Measurements from ENCODE around the gene NR2C1. TPM values are rescaled to one million over a fixed set of nuclear protein-coding genes. Genes with fewer than 3 reads are reported as not detected.

NR2C1 gene
- total and polyA plus RNA-seq, 2 of the 8 experiments (the other 6 are each of a cell fraction or from before 2014, with no cell fraction given), result 22.8 to 48.3 TPM

DNA sequence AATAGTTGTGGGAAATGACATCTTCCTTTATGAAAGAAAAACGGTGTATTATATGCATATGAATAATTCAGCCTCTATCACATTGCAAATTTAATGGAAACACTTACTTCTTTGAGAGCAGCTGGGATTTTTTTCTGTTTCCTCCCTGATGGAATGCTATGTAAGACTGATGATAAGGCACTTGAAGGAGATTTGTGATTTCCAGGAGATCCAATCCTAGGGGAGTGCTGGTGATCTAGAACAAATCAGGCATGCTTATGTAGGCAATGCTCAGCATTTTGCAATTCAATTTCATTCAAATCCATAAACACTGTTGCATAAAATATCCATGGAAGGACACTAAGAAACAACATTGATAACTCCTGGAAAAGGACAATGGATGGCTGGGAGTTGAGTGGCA, 16.0 kb upstream of the NR2C1 start:
- Histone ChIP-seq H3K4me1 (replicated peaks in 1 of 4; ENCODE audit: control insufficient read depth in 3 of 4, insufficient read depth in 4 of 4, low read length in 3 of 4) (no peaks in the 10 kb centered on the region), H2AFZ (ENCODE audit: low read length) (no peak overlapping the region), H3K9ac (replicated peaks in 1 of 4; ENCODE audit: extremely low read depth in 1 of 4, low read depth in 3 of 4, low read length in 3 of 4) (no peak overlapping the region), H3K56ac (replicated peaks; ENCODE audit: insufficient read length, low read depth, low read length) (no peak overlapping the region), H3K23ac (ENCODE audit: insufficient read length) (no peak overlapping the region), H2BK12ac (ENCODE audit: low read depth, low read length) (no peak overlapping the region), H4K8ac (ENCODE audit: extremely low read depth, insufficient read depth, low read length) (no peak overlapping the region), H4K20me1 (replicated peaks in 1 of 2; ENCODE audit: control insufficient read depth in 1 of 2, insufficient read depth in 2 of 2, low read length in 2 of 2) (no peaks in the 10 kb centered on the region), H3K4me3 (ENCODE audit: extremely low read depth in 1 of 4, insufficient read depth in 2 of 4, low read depth in 3 of 4, low read length in 4 of 4) (no peak overlapping the region), H3K27me3 (replicated peaks in 1 of 4; ENCODE audit: control insufficient read depth in 3 of 4, extremely low read depth in 1 of 4, insufficient read depth in 3 of 4, low read length in 3 of 4) (no peaks in the 10 kb centered on the region), H3K27ac (ENCODE audit: low read depth, low read length) (no peak overlapping the region), H3K4ac (replicated peaks; ENCODE audit: insufficient read length, low read depth, low read length) (no peak overlapping the region), H3K4me2 (ENCODE audit: insufficient read depth in 1 of 2, low read depth in 2 of 2, low read length in 2 of 2) (no peak overlapping the region), H4K5ac (ENCODE audit: insufficient read length, low read depth, low read length) (no peak overlapping the region), H2BK20ac (ENCODE audit: low read length) (no peak overlapping the region), H3K18ac (ENCODE audit: extremely low read depth, low read length) (no peak overlapping the region), H2BK120ac (replicated peaks; ENCODE audit: low read depth, low read length) (no peak overlapping the region), H3K9me3 (ENCODE audit: insufficient read depth in 2 of 2, low read depth in 1 of 2, low read length in 1 of 2) (no peaks in the 10 kb centered on the region), H3K36me3 (ENCODE audit: control insufficient read depth in 2 of 4, insufficient read depth in 4 of 4, low read length in 3 of 4) (peaks cover 4 to 44% (median 33%) of the 10 kb centered on the region in 4 experiments; a peak in 7 of 8 replicates), H2AK5ac (ENCODE audit: low read depth, low read length) (no peak overlapping the region), H2BK5ac (ENCODE audit: low read depth, low read length) (no peak overlapping the region), H3K79me2 (ENCODE audit: control insufficient read depth in 1 of 2, insufficient read depth in 2 of 2, low read length in 2 of 2) (no peaks in the 10 kb centered on the region), H3K79me1 (ENCODE audit: low read depth, low read length) (no peaks in the 10 kb centered on the region), H2BK15ac (ENCODE audit: low read length) (no peak overlapping the region), H3K23me2 (ENCODE audit: low read depth, low read length) (no peaks in the 10 kb centered on the region), H4K91ac (replicated peaks; ENCODE audit: insufficient read length, low read length) (no peak overlapping the region), H3K14ac (ENCODE audit: insufficient read length) (no peak overlapping the region)
- WGBS, 2 experiments (ENCODE audit: extremely low coverage in 1 of 2, insufficient coverage in 1 of 2, insufficient read length in 1 of 2, insufficient replicate concordance in 2 of 2, low coverage in 1 of 2, low lambda C conversion rate in 2 of 2, missing lambda C conversion rate in 1 of 2), result 88% methylated on average over 1 of the region's 1 CpG; no CpG with 5 or more reads in 1 of the 2 experiments
- TF ChIP-seq EP300 (IDR thresholded peaks at IDR 0.05; ENCODE audit: borderline replicate concordance in 1 of 2, low read depth in 2 of 2, low read length in 2 of 2) (no peak), TCF12 (IDR thresholded peaks at IDR 0.05; ENCODE audit: low read depth, low read length) (no peak), GABPA (IDR thresholded peaks at IDR 0.05; ENCODE audit: borderline replicate concordance, insufficient read depth, low read length) (no peak), SUZ12 (IDR thresholded peaks at IDR 0.05; ENCODE audit: low read length) (no peak), HDAC2 (IDR thresholded peaks at IDR 0.05; ENCODE audit: borderline replicate concordance in 1 of 2, low read depth in 2 of 2, low read length in 2 of 2) (no peak)
- FAIRE-seq, result no peak
- ChIA-PET POLR2A (ENCODE audit: partially characterized antibody) (no interaction called here), CTCF (ENCODE audit: partially characterized antibody) (no interaction called here)
- DNase-seq (ENCODE audit: low read depth in 1 of 2, low spot score in 2 of 2), result no peak
